Central memory CD4-positive, alpha-beta T cell (primary cell): Measurements from ENCODE around the gene MAN1A1.

Experiments used
- DNase-seq: peaks from one replicate; pipeline ENCODE4 v3.0.0; 2022

Gene MAN1A1

DNA sequence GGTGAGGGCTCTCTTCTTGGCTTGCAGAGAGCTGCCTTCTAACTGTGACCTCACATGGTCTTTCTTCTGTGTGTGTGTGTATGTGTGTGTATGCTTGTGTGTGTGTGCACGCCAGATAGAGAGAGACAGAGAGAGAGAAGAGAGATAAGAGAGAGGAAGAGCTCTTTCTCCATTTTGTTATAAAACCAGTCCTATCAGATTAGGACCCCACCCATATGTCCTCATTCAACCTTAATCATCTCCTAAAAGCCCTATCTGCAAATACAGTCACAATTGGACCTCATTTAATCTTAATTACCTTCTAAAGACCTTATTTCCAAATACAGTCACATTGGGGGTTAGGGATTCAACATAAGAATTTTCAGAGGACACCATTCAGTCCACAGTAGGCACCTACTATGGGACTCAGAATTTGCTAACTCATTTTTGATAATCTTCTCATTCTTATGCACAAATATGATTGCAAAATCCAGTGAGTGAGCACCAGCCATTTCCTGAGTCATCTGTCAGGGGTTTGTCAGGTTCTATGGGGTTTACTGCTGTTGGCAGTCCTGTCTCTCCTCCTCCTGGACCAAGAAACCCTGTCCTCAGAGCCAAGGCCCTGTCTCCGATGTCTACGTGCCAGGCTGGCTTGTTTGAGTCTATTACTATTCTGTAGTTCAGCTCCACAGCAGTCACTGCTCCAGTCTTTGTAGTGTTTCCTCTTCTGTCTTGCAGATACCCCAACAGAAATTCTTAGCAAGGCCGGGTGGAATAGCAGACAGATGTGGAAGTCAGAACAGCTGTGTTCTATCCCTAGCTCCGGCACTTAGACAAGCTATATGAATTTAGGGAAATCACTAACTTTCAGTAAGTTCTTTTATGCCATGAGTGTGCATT lies 212.1 kb downstream of the MAN1A1 start:
- DNase-seq = no peak

- DNase-seq = no peak
These were observed 214.8 kb downstream of the MAN1A1 start for GRCh38 chr6:119134752-119135151.

- DNase-seq = no peak
These were observed 216.2 kb downstream of the MAN1A1 start for GRCh38 chr6:119133400-119133799.

GRCh38 chr6:119132261-119132981 lies 217.1 kb downstream of the MAN1A1 start:
- DNase-seq = no peak

GRCh38 chr6:119129968-119130484 lies 219.5 kb downstream of the MAN1A1 start:
- DNase-seq = no peak

DNA sequence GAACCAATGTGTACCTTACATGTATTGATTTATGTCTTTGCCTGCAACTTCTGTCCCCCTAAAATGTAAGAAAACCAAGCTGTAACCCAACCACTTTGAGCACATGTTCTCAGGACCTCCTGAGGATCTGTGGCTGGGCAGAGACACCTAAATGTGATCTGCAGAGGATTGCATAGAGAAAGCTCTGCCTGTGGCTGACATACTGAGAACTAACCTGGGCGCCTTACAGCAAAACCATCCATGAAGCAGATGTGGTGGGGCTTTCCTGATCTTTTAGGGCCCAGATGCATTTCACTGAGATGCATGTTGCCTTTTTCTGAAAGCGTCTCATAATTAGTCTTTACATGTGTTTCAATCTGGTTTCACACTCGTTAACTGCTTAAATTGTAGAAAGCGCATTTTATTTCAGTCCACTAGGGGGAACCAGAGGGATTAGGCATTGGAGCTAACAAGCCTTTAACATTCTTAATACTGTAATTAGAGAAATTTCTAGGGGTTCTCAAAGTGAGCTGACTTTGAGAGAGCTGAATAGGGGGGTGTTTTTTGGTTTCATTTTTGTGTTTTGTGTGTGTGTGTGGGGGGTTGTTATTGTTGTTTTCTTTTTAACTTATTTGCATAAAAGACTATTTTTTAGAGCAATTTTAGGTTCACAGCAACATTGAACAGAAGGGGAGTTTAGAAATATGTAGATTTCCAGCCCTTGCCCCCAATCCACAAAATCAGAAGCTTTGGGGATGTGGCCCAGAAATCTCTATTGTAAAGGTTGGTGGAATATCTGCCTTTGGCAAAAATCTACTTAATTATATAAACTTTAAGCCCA lies 220.2 kb downstream of the MAN1A1 start:
- DNase-seq = peak; percentile 40

GRCh38 chr6:119128252-119128912 lies 221.2 kb downstream of the MAN1A1 start:
- DNase-seq = no peak

GRCh38 chr6:119127627-119128026 lies 221.9 kb downstream of the MAN1A1 start:
- no peak for DNase-seq
